Keratinocyte (primary cell): ENCODE data around the gene GLRX2.

Experiments
- CTCF ChIP-seq, 3 experiments: IDR thresholded peaks in 1 of 3; conservative IDR thresholded peaks in 1 of 3; optimal IDR thresholded peaks in 1 of 3; 2 replicates in 2 of 3; 3 replicates in 1 of 3; pipeline versions ENCODE3 to v1.5.1; 2011; ENCODE audit warnings: low read length in 3 of 3, mild to moderate bottlenecking in 3 of 3, moderate library complexity in 2 of 3, control low read depth in 1 of 3, inconsistent platforms in 1 of 3; ENCODE audit not compliant: insufficient read depth in 2 of 3; ENCODE audit errors: extremely low read depth in 1 of 3
- EZH2 ChIP-seq: IDR thresholded peaks from one replicate; pipeline ENCODE4 v1.6.1; 2012; ENCODE audit warnings: inconsistent platforms, mild to moderate bottlenecking, low read length, moderate library complexity

DNA sequence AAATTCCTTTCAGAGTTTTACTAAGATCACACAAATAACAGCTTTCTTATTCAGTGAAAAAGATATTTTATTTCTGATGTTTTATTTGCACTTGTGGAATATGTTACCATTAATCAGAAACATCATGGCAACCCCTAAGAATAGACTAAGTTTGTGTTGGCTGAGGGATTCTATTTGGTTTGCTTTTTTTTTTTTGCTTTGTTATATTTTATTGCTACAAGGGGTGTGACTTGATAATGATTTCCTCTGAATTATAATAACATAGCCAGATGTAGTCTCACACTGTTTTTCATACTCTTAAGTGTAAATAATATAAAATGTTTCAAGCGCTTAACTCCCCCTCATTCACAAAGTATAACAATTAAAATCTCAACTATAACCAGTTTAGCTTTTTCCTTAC lies 20.0 kb downstream of the GLRX2 start:
- TF ChIP-seq CTCF (optimal IDR thresholded peaks at IDR 0.05 in 1 of 3, IDR thresholded peaks at IDR 0.05 in 1 of 3, conservative IDR thresholded peaks at IDR 0.05 in 1 of 3; ENCODE audit: extremely low read depth in 1 of 3, insufficient read depth in 2 of 3, low read length in 3 of 3) (no peak), EZH2 (no peak)
